Tibial nerve (tissue), 4 donors: Measurements from ENCODE around the gene ZNF865. TPM values are rescaled to one million over a fixed set of nuclear protein-coding genes. Genes with fewer than 3 reads are reported as not detected.

Experiments
- DNase-seq, 2 donors: peaks; one replicate each; pipeline ENCODE4 v3.0.0-alpha.2; 2019; ENCODE audit warnings: low spot score in 2 of 2
- H3K27ac ChIP-seq, 4 donors: fragments of 200-600 bp; sonication (generic) in 3 of 4; one replicate each; pipeline ENCODE4 v1.5.1; 2017 to 2019; ENCODE audit warnings: mild to moderate bottlenecking in 1 of 4
- H3K27me3 ChIP-seq, 2 donors: fragments of 200-600 bp; sonication (generic) in 1 of 2; one replicate each; pipeline versions ENCODE4 v1.5.1 to v1.6.0; 2017 to 2019
- H3K36me3 ChIP-seq, 3 donors: fragments of 200-600 bp; sonication (generic); one replicate each; pipeline ENCODE4 v1.5.1; 2018 to 2019
- H3K4me1 ChIP-seq, 4 donors: fragments of 200-600 bp; sonication (generic) in 3 of 4; one replicate each; pipeline ENCODE4 v1.5.1; 2017 to 2019
- H3K4me3 ChIP-seq, 4 donors: fragments of 200-600 bp; sonication (generic) in 3 of 4; one replicate each; pipeline ENCODE4 v1.5.1; 2017 to 2019; ENCODE audit warnings: mild to moderate bottlenecking in 1 of 4, moderate library complexity in 1 of 4
- H3K9me3 ChIP-seq, 4 donors: fragments of 200-600 bp; sonication (generic) in 3 of 4; one replicate each; pipeline ENCODE4 v1.5.1; 2017 to 2019
- EP300 ChIP-seq, 2 donors: sonication (generic); formaldehyde crosslinking; IDR thresholded peaks; one replicate each; pipeline ENCODE4 v1.6.1; 2017; ENCODE audit warnings: antibody characterized with exemption in 2 of 2, mild to moderate bottlenecking in 1 of 2
- POLR2A ChIP-seq, 2 donors: fragments of 450-650 bp; IDR thresholded peaks; one replicate each; pipeline ENCODE4 v1.6.1; 2017; ENCODE audit warnings: antibody characterized with exemption in 2 of 2, mild to moderate bottlenecking in 2 of 2, moderate library complexity in 2 of 2
- WGBS, 2 donors: methylation state at CpG; one replicate each; pipeline ENCODE4 v1.1.5; 2018; 5-methylcytosine and 5-hydroxymethylcytosine counted together
- total RNA-seq, 4 donors: library from RNA; depleted of rRNA; stranded (reverse); fragments of >200 nt; gene quantifications; one replicate each; pipeline ENCODE4 v1.1.0, GENCODE V29; 2016
- TF ChIP-seq, protein P1 (sequence below), 5 experiments: fragments of 200-600 bp in 3 of 5; fragments of 450-650 bp in 2 of 5; sonication (generic) in 3 of 5; IDR thresholded peaks; one replicate each; pipeline ENCODE4 v1.5.1; 2016 to 2019; ENCODE audit warnings: antibody characterized with exemption in 5 of 5, mild to moderate bottlenecking in 3 of 5, moderate library complexity in 2 of 5

The ZNF865 gene
- total RNA-seq, 4 donors from 2014 or later = 8.8 to 15.0 (median 12.7) TPM

DNA sequence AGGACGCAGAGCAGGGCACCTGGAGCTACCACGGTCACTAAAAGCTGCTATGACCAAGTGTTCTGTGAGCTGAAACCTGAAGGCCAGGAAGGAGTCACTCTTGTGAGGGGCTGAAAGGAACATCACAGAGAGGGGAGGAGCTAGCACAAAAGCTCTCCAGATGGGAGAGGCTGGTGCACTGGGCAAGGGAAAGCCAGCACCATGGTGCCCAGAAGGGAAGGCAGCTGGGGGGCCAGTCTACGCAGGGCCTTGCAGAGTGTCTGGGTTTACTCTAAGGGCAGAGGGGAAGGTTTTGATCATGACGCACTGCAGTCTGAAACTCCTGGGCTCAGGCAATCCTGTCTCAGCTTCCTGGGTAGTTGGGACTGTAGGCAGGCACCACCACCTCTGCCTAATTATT is 31.3 kb downstream of the ZNF865 start:
- H3K36me3 ChIP-seq = peaks cover 0 to 5% (median 0%) of the 10 kb centered on the region in 3 donors
- H3K27me3 ChIP-seq = no peaks in the 10 kb centered on the region
- peak overlapping the region in 1 of 4 donors; percentile 5 for H3K4me3 ChIP-seq
- TF ChIP-seq, protein P1, sequence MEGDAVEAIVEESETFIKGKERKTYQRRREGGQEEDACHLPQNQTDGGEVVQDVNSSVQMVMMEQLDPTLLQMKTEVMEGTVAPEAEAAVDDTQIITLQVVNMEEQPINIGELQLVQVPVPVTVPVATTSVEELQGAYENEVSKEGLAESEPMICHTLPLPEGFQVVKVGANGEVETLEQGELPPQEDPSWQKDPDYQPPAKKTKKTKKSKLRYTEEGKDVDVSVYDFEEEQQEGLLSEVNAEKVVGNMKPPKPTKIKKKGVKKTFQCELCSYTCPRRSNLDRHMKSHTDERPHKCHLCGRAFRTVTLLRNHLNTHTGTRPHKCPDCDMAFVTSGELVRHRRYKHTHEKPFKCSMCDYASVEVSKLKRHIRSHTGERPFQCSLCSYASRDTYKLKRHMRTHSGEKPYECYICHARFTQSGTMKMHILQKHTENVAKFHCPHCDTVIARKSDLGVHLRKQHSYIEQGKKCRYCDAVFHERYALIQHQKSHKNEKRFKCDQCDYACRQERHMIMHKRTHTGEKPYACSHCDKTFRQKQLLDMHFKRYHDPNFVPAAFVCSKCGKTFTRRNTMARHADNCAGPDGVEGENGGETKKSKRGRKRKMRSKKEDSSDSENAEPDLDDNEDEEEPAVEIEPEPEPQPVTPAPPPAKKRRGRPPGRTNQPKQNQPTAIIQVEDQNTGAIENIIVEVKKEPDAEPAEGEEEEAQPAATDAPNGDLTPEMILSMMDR (IDR thresholded peaks at IDR 0.05) = no peak
- no peak for TF ChIP-seq EP300 (IDR thresholded peaks at IDR 0.05)
- TF ChIP-seq POLR2A (IDR thresholded peaks at IDR 0.05) = no peak
- H3K27ac ChIP-seq = no peak overlapping the region
- no peaks in the 10 kb centered on the region for H3K9me3 ChIP-seq
- DNase-seq = no peak
- H3K4me1 ChIP-seq = peaks cover 0 to 78% (median 35%) of the 10 kb centered on the region in 4 donors
- 86 to 89% methylated on average over 4 of the region's 4 CpGs for WGBS, 2 donors

DNA sequence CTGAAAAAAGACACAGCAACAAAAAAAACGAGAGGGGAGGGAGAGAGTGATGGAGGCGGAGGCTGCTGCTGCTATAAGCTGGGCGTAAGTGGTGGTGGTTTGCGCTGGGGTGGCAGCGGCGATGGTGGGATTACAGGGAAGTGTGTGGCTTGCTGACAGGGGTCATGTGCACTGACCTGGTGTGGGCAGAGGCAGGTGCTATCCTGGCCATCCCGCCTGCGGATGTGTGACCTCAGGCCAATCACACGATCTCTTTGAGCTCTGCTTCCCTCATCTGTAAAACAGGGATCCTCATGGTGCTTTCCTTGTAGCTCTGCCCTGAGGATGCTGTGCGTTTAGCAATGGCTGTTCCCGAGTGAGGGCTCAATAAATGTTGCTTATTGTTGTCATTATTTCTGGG is 32.1 kb downstream of the ZNF865 start:
- H3K27ac ChIP-seq = no peak overlapping the region
- H3K4me3 ChIP-seq = no peak overlapping the region
- peaks cover 0 to 79% (median 41%) of the 10 kb centered on the region in 4 donors for H3K4me1 ChIP-seq
- 68 to 71% methylated on average over 11 of the region's 11 CpGs for WGBS, 2 donors
- peaks cover 0 to 5% (median 0%) of the 10 kb centered on the region in 3 donors for H3K36me3 ChIP-seq
- TF ChIP-seq, protein P1 (IDR thresholded peaks at IDR 0.05) = no peak
- TF ChIP-seq POLR2A (IDR thresholded peaks at IDR 0.05) = no peak
- TF ChIP-seq EP300 (IDR thresholded peaks at IDR 0.05) = no peak
- no peaks in the 10 kb centered on the region for H3K9me3 ChIP-seq
- no peak for DNase-seq
- no peaks in the 10 kb centered on the region for H3K27me3 ChIP-seq

GRCh38 chr19:55638864-55639359 is 33.5 kb downstream of the ZNF865 start:
- no peaks in the 10 kb centered on the region for H3K9me3 ChIP-seq
- H3K27ac ChIP-seq = peak overlapping the region in 1 of 4 donors; percentile 98
- TF ChIP-seq EP300 (IDR thresholded peaks at IDR 0.05) (no peak), POLR2A (IDR thresholded peaks at IDR 0.05) (no peak)
- TF ChIP-seq, protein P1 (IDR thresholded peaks at IDR 0.05) = peak in 2 of 5 experiments; percentile 20 to 29
- H3K36me3 ChIP-seq = peaks cover 0 to 5% (median 0%) of the 10 kb centered on the region in 3 donors
- no peak overlapping the region for H3K4me3 ChIP-seq
- 74 to 80% methylated on average over 6 of the region's 6 CpGs for WGBS, 2 donors
- no peak for DNase-seq
- H3K27me3 ChIP-seq = no peaks in the 10 kb centered on the region
- H3K4me1 ChIP-seq = peaks cover 0 to 84% (median 48%) of the 10 kb centered on the region in 4 donors

GRCh38 chr19:55640043-55640576 is 34.7 kb downstream of the ZNF865 start:
- H3K27me3 ChIP-seq = no peaks in the 10 kb centered on the region
- H3K4me1 ChIP-seq = peaks cover 0 to 91% (median 57%) of the 10 kb centered on the region in 4 donors
- peaks cover 0 to 12% (median 0%) of the 10 kb centered on the region in 3 donors for H3K36me3 ChIP-seq
- TF ChIP-seq POLR2A (IDR thresholded peaks at IDR 0.05) (no peak), EP300 (IDR thresholded peaks at IDR 0.05) (no peak)
- TF ChIP-seq, protein P1 (IDR thresholded peaks at IDR 0.05) = peak; percentile 28 to 65 (median 49)
- H3K9me3 ChIP-seq = no peaks in the 10 kb centered on the region
- WGBS, 2 donors = 17 to 24% methylated on average over 5 to 19 of the region's 38 CpGs
- DNase-seq = peak in 1 of 2 donors; percentile 35
- peak overlapping the region; percentile 95 to 98 (median 98) for H3K27ac ChIP-seq
- H3K4me3 ChIP-seq = peak overlapping the region; percentile 62 to 93 (median 90)
